Stimulated activated CD8-positive, alpha-beta memory T cell treated with anti-CD3 and anti-CD28 coated beads, Interleukin-2, amount 100 ng/mL, for 48 hours (primary cell): ENCODE data around the gene IFNGR1.

Experiments used
- DNase-seq, 2 donors: peaks; one replicate each; pipeline ENCODE4 v3.0.0-alpha.2; 2020; ENCODE audit warnings: low read depth in 2 of 2

Gene IFNGR1

GRCh38 chr6:137155830-137156229 lies 63.4 kb downstream of the IFNGR1 start:
- DNase-seq = no peak

DNA sequence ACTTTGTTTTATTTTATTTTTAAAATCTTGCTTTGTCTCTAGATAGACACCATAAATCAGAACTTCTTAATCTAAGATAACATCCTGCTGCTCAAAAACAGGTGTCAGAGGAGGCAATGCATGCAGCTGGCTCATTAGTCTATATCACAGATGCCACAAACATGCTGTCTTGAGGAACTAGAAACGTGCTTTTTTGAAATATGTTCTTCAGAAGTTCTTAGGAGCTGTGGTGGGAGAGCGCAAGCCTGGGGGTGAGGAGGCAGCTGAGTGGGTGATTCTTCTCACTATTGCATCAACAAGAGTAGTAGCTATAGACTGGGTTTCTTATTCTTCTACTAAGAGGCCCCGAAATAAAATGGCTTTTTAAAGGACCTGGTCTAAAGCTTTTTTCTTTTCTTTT lies 69.1 kb downstream of the IFNGR1 start:
- DNase-seq = no peak

- no peak for DNase-seq
These were observed 70.2 kb downstream of the IFNGR1 start for GRCh38 chr6:137149035-137149393.

DNA sequence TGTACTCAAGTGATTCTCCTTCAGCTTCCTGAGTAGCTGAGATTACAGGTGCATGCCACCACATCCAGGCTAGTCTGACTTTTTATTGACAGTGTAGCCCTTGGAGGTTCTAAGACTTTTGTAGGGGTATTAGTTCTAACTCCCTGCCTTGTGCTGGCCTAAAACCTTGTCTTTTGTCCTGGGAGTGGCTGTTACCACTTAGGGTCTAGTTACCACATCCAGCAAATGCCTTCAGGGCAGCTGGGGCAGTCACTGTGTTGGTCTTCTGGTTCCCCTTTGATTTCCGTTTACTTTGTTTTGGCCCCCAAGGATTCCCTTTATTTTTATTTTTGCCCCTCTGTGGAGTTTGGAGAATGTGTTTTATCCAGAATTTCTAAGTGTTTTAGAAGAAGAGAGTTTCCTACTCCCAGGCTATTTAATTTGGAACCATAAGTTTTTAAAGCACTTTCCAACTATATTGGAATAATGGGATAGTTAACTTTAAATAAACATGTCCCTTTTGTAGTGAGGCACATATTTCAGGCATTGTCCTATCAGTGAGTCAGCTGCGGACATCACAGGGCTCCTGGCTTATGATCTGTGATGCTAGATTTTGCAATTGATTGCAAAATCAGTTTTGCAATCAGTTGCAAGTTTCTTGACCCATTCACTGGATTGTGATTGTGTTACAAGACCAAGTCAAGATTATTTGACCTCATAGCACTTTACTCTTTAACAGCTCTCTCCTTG lies 70.7 kb downstream of the IFNGR1 start:
- DNase-seq = no peak
